Aorta (tissue), 5 donors: ENCODE data around the gene LRRK1. TPM values are rescaled to one million over a fixed set of nuclear protein-coding genes. Genes with fewer than 3 reads are reported as not detected.

Experiments used
- ATAC-seq: fragments of 200-7000 bp; cut with Tn5 transposase; one replicate; pipeline ENCODE4 v1.9.1; 2022; ENCODE audit warnings: moderate library complexity; ENCODE audit not compliant: low FRiP score
- DNase-seq, 2 donors: peaks; one replicate each; pipeline ENCODE4 v3.0.0-alpha.2; 2020
- H3K27ac ChIP-seq, 2 donors: one replicate each; pipeline ENCODE4 v1.5.1; 2013; ENCODE audit warnings: low read length in 2 of 2, mild to moderate bottlenecking in 2 of 2, moderate library complexity in 2 of 2, control low read depth in 1 of 2, inconsistent platforms in 1 of 2, low read depth in 1 of 2
- H3K27me3 ChIP-seq, 2 donors: one replicate each; pipeline ENCODE4 v1.6.1; 2013; ENCODE audit warnings: control low read depth in 1 of 2, low read length in 1 of 2, mild to moderate bottlenecking in 1 of 2, moderate library complexity in 1 of 2; ENCODE audit not compliant: insufficient read depth in 2 of 2, control insufficient read depth in 1 of 2
- H3K36me3 ChIP-seq, 2 donors: one replicate each; pipeline ENCODE4 v1.6.1; 2013; ENCODE audit warnings: control low read depth in 1 of 2, low read length in 1 of 2, mild to moderate bottlenecking in 1 of 2; ENCODE audit not compliant: insufficient read depth in 2 of 2, control insufficient read depth in 1 of 2
- H3K4me1 ChIP-seq, 2 donors: one replicate each; pipeline ENCODE4 v1.6.1; 2013; ENCODE audit warnings: low read length in 2 of 2, control low read depth in 1 of 2, mild to moderate bottlenecking in 1 of 2, moderate library complexity in 1 of 2; ENCODE audit not compliant: insufficient read depth in 2 of 2, control insufficient read depth in 1 of 2
- H3K4me3 ChIP-seq, 2 donors: one replicate each; pipeline ENCODE4 v1.5.1; 2013; ENCODE audit warnings: low read length in 2 of 2, control low read depth in 1 of 2, mild to moderate bottlenecking in 1 of 2
- H3K9me3 ChIP-seq: one replicate; pipeline ENCODE4 v1.6.1; 2013; ENCODE audit warnings: mild to moderate bottlenecking, low read length; ENCODE audit not compliant: control insufficient read depth
- WGBS, 2 donors: extraction: QIAGEN DNeasy Blood & Tissue Kit; methylation state at CpG; one replicate each; pipeline ENCODE4 v1.1.7; 2013; 5-methylcytosine and 5-hydroxymethylcytosine counted together
- intact Hi-C, 2 donors: fragments of 100-400 bp; cut with DNase I; formaldehyde crosslinking; loops; one replicate each; pipeline versions ENCODE4 v1.14.2 to v1.15.0; 2022
- polyA plus RNA-seq, 2 donors: library from polyadenylated mRNA; stranded (reverse); fragments of 200-250 nt; gene quantifications; one replicate each; pipeline ENCODE4 v1.2.3, GENCODE V29; 2013
- total RNA-seq, 2 donors: library from RNA; stranded (reverse); fragmentation: NEBNext Ultra II Directional; extraction: Animal tissue kit (Norgen Biotek cat#: 25700); gene quantifications; one replicate each; pipeline ENCODE4 v1.2.1, GENCODE V29; 2021
- donor health status: healthy with polysubstance abuse.
- donor health status: Bipolar disorder and iron deficiency.
- donor health status: DM: no; HTN: no; CAD: no.
- donor health status: DM: no; HTN: no; CAD: no.
- donor health status: DM: yes; HTN: yes; CAD: no.

Gene LRRK1
- total and polyA plus RNA-seq, 4 donors: 4.0 to 34.0 (median 13.3) TPM

DNA sequence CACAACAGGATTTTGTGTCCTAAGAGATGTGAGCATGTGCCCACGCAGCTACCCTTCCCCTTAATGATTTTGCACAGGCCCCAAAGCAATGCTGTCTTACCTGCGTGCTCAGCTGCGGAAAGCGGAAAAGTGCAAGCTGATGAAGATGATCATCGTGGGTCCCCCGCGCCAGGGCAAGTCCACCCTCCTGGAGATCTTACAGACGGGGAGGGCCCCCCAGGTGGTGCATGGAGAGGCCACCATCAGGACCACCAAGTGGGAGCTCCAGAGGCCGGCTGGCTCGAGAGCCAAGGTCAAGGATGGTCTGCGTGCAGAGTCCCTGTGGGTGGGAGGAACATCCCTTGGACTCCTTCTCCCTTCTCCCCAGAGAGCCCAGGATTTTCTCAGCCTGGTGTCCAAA, 103.1 kb downstream of the LRRK1 start:
- DNase-seq: no peak

GRCh38 chr15:101022876-101023275, 103.7 kb downstream of the LRRK1 start:
- no peak overlapping the region for H3K4me3 ChIP-seq
- no peak for ATAC-seq
- 82 to 84% methylated on average over 3 of the region's 3 CpGs for WGBS, 2 donors
- DNase-seq: peak in 1 of 2 donors; percentile 7
- no peaks in the 10 kb centered on the region for H3K9me3 ChIP-seq
- H3K27ac ChIP-seq: no peak overlapping the region
- intact Hi-C loops: no loop called here
- no peaks in the 10 kb centered on the region for H3K27me3 ChIP-seq
- H3K4me1 ChIP-seq: no peaks in the 10 kb centered on the region
- H3K36me3 ChIP-seq: peaks cover 0 to 3% of the 10 kb centered on the region in 2 donors

More for the DNA sequence above, 103.1 kb downstream of the LRRK1 start:
- 86 to 88% methylated on average over 11 of the region's 11 CpGs for WGBS, 2 donors
- Histone ChIP-seq H3K36me3 (peaks cover 0 to 3% of the 10 kb centered on the region in 2 donors), H3K27me3 (no peaks in the 10 kb centered on the region), H3K27ac (no peak overlapping the region), H3K4me1 (no peaks in the 10 kb centered on the region), H3K9me3 (no peaks in the 10 kb centered on the region), H3K4me3 (no peak overlapping the region)
- intact Hi-C loops: no loop called here
- no peak for ATAC-seq

DNA sequence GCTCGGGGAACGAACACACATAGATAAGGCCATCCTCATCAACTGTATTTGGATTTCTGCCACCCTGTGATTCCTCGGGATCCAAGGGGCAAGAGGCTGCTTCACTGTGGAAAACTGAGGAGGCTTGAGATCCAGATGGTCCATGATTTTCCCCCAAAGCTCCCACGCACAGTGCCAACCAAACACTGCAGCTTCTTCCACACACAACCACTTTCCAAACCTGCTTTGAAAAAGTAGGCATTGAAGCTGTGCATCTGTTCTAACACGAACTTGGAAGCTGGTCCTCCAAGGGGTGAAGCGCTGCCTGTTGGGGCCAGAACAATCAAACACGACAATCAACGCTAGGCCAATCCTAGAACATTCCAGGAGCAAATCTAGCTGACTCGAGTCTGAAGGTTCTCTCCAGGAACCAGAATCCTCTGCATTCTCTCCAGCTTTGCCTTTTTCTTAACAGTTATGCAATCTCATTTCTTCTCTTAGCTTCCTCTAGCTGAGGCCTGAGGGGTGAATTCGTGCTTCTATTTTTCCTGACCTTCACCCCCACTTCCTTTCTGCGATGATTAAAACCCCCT, 104.4 kb downstream of the LRRK1 start:
- no peaks in the 10 kb centered on the region for H3K4me1 ChIP-seq
- 72 to 74% methylated on average over 11 of the region's 11 CpGs for WGBS, 2 donors
- H3K27ac ChIP-seq: no peak overlapping the region
- intact Hi-C loops: no loop called here
- no peaks in the 10 kb centered on the region for H3K27me3 ChIP-seq
- peak; percentile 35 to 38 for DNase-seq
- ATAC-seq: peak; percentile 20
- H3K36me3 ChIP-seq: peaks cover 0 to 3% of the 10 kb centered on the region in 2 donors
- H3K9me3 ChIP-seq: no peaks in the 10 kb centered on the region
- H3K4me3 ChIP-seq: no peak overlapping the region

DNA sequence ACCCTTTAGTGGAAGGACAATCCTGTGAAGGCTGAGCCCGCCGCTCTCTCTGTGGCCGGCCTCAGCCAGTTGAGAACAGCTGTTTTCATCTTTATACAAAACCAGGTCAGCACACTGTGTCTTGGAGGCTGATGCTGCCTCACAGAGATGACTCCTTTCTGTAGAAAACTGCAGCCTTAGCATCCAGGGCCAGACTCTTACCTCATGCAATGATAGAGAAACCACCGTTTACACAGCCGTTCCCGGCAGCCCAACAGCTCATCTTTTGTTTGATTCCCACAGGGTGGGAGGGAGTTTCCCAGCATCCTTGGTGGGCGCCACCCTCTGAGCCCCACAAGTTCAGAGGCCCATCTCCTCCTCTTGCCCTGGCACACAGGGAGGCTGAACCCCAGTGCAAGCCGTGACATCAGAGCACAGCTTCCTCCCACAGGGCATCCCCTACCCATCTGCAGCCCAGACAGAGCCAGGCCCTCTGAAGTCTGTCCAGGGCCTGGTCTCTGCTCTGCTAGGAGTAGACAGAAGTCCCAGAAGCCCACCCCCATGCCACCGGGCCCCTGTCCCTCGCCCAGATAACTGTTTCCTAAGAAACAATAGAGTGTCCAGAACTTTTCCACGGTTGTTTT, 105.0 kb downstream of the LRRK1 start:
- peaks cover 0 to 4% of the 10 kb centered on the region in 2 donors for H3K36me3 ChIP-seq
- no peaks in the 10 kb centered on the region for H3K9me3 ChIP-seq
- DNase-seq (peak; percentile 48 to 78), ATAC-seq (peak; percentile 49)
- no peaks in the 10 kb centered on the region for H3K4me1 ChIP-seq
- intact Hi-C loops: no loop called here
- 80 to 86% methylated on average over 11 of the region's 11 CpGs for WGBS, 2 donors
- H3K4me3 ChIP-seq: no peak overlapping the region
- no peaks in the 10 kb centered on the region for H3K27me3 ChIP-seq
- H3K27ac ChIP-seq: no peak overlapping the region

DNA sequence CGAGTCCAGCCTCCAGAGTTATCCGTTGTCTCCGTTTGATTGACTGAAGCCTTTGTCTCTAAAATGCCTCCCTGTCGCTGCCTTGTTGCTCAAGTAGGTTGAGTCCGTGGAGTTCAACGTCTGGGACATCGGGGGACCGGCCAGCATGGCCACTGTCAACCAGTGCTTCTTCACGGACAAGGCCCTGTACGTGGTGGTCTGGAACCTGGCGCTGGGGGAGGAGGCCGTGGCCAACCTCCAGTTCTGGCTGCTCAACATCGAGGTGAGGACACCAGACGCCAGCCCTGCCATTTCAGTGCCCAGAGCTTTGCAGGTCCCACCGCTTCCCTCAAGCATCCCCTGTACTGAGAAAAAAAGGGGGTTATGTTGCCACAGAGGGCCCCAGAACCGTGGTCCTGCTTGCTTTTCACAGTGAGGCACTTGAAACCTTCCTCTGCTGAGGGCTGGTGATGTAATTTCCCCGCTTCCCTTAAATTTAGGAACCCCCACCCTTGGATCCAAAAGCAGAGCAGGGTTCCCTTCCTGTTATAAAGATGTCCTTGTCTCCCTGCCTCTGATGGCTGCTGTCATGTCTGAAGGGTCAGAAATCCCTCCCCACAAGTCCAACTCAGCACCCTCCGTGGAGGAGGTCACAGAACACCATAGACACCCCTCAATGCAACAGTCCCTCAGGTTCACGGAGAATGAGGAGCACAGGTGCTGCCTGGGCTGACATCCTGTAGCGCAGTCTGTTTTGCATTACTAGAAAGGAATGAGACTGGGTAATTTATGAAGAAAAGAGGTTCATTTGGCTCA, 105.7 kb downstream of the LRRK1 start:
- intact Hi-C loops: no loop called here

GRCh38 chr15:101025501-101025885, 106.3 kb downstream of the LRRK1 start:
- peaks cover 0 to 5% of the 10 kb centered on the region in 2 donors for H3K36me3 ChIP-seq
- no peaks in the 10 kb centered on the region for H3K4me1 ChIP-seq
- H3K4me3 ChIP-seq: no peak overlapping the region
- WGBS, 2 donors: 96 to 97% methylated on average over 6 of the region's 6 CpGs
- H3K9me3 ChIP-seq: no peaks in the 10 kb centered on the region
- intact Hi-C loops: no loop called here
- ATAC-seq (no peak), DNase-seq (peak; percentile 25 to 27)
- no peak overlapping the region for H3K27ac ChIP-seq
- no peaks in the 10 kb centered on the region for H3K27me3 ChIP-seq

More for the DNA sequence above, 105.7 kb downstream of the LRRK1 start:
- Histone ChIP-seq H3K4me1 (no peaks in the 10 kb centered on the region), H3K4me3 (no peak overlapping the region), H3K27ac (no peak overlapping the region), H3K36me3 (peaks cover 0 to 5% of the 10 kb centered on the region in 2 donors), H3K9me3 (no peaks in the 10 kb centered on the region), H3K27me3 (no peaks in the 10 kb centered on the region)
- DNase-seq: peak; percentile 44 to 63
- WGBS, 2 donors: 94 to 95% methylated on average over 20 of the region's 20 CpGs
- no peak for ATAC-seq

- H3K36me3 ChIP-seq: peaks cover 0 to 3% of the 10 kb centered on the region in 2 donors
These were observed 106.9 kb downstream of the LRRK1 start for GRCh38 chr15:101025896-101026631.

GRCh38 chr15:101026656-101027272, 107.6 kb downstream of the LRRK1 start:
- ATAC-seq (no peak), DNase-seq (peak; percentile 20 to 36)
- no peaks in the 10 kb centered on the region for H3K4me1 ChIP-seq
- H3K27me3 ChIP-seq: no peaks in the 10 kb centered on the region
- H3K4me3 ChIP-seq: no peak overlapping the region
- intact Hi-C loops: no loop called here
- H3K9me3 ChIP-seq: no peaks in the 10 kb centered on the region
- no peak overlapping the region for H3K27ac ChIP-seq
- peaks cover 0 to 2% of the 10 kb centered on the region in 2 donors for H3K36me3 ChIP-seq
- 81% methylated on average over 13 of the region's 13 CpGs for WGBS, 2 donors

More at GRCh38 chr15:101025896-101026631, 106.9 kb downstream of the LRRK1 start:
- ATAC-seq: no peak
- intact Hi-C loops: no loop called here
- H3K27ac ChIP-seq: no peak overlapping the region
- no peaks in the 10 kb centered on the region for H3K9me3 ChIP-seq
- peak; percentile 29 to 59 for DNase-seq
- H3K4me1 ChIP-seq: no peaks in the 10 kb centered on the region
- no peak overlapping the region for H3K4me3 ChIP-seq
- WGBS, 2 donors: 94 to 95% methylated on average over 17 of the region's 17 CpGs
- H3K27me3 ChIP-seq: no peaks in the 10 kb centered on the region
